Spinal cord (tissue), 10 donors: ENCODE results near the gene TRIM54. TPM values are rescaled to one million over a fixed set of nuclear protein-coding genes. Genes with fewer than 3 reads are reported as not detected.
"Not testable (repeated sequence)": the region's sequence is repeated elsewhere in the genome, so short reads cannot be mapped to it uniquely, and the experiment has no call there.

ENCODE experiments used
- DNase-seq, 6 donors: peaks; one replicate each; pipeline versions ENCODE4 v3.0.0 to v3.0.0-alpha.2; 2013 to 2015; ENCODE audit warnings: low spot score in 6 of 6, low read depth in 4 of 6
- H3K27ac ChIP-seq: one replicate; pipeline ENCODE4 v1.5.1; 2013; ENCODE audit warnings: low read depth, low read length, control low read depth
- H3K27me3 ChIP-seq: one replicate; pipeline ENCODE4 v1.6.1; 2013; ENCODE audit warnings: low read length; ENCODE audit not compliant: control insufficient read depth, insufficient read depth
- H3K36me3 ChIP-seq: one replicate; pipeline ENCODE4 v1.6.1; 2013; ENCODE audit warnings: low read length; ENCODE audit not compliant: control insufficient read depth, insufficient read depth
- H3K4me1 ChIP-seq: one replicate; pipeline ENCODE4 v1.6.1; 2013; ENCODE audit warnings: low read length; ENCODE audit not compliant: control insufficient read depth, insufficient read depth
- H3K4me3 ChIP-seq: one replicate; pipeline ENCODE4 v1.5.1; 2013; ENCODE audit warnings: low read depth, low read length, control low read depth
- H3K9me3 ChIP-seq: one replicate; pipeline ENCODE4 v1.6.1; 2013; ENCODE audit warnings: low read length; ENCODE audit not compliant: control insufficient read depth, insufficient read depth
- WGBS: methylation state at CpG from one replicate; pipeline ENCODE4 v1.1.5; 2013; ENCODE audit warnings: missing lambda C conversion rate; ENCODE audit not compliant: insufficient coverage; 5-methylcytosine and 5-hydroxymethylcytosine counted together
- polyA plus RNA-seq, 2 donors: library from polyadenylated mRNA; unstranded; fragments of 120-200 nt; gene quantifications; one replicate each; pipeline ENCODE4 v1.2.1, GENCODE V29; 2013; ENCODE audit not compliant: insufficient read length in 2 of 2
- total RNA-seq, 2 donors: library from RNA; depleted of rRNA in 1 of 2; stranded (reverse); fragments of 120-200 nt in 1 of 2; fragments of >200 nt in 1 of 2; gene quantifications; one replicate each; pipeline versions ENCODE4 v1.2.3 to v1.2.4, GENCODE V29; 2013 to 2014
- donor health status: healthy.

TRIM54 gene
- total and polyA plus RNA-seq, 4 donors: 0.17 to 1.6 (median 0.77) TPM

DNA sequence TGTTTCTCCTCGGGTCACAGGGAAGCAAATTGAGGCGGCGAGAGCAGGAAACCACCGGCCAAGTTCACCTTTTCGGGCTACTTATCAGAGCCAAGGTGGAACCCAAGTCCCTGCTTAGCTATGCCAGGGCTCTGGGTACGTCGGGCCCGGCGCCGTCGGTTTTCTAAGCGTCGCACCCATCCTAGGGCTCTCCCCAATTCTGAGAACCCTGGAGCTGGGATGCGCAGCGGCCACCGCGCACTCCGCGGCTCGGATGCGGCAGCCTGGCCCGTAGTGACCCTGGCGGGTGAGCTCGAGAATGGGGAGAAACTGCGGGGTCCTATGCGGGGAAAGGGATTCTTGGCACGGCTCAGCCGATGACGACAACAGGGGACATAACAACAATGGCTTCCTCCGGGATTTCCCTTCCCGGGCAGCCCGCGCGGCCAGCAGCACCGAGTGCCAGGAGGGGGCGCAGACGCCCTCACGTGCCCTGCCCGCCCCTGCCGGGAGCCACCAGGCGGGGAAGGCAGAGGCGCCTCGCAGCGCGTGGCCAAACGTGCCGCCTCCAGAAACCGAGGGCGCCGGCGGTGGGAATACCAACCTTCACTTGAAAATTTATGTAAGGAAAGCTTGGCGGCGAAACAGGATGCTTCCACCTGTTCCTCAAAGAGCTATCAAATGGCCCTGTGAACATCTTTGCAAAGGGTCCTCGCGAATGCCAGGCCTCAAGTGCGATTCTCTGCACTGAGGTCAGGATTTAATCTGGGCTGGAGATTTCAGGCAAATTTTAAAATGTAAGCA, 17.3 kb upstream of the TRIM54 start:
- H3K36me3 ChIP-seq: no peaks in the 10 kb centered on the region
- DNase-seq: peak in 4 of 6 donors; percentile 29 to 88 (median 62)
- 2% methylated on average over 55 of the region's 56 CpGs for WGBS

DNA sequence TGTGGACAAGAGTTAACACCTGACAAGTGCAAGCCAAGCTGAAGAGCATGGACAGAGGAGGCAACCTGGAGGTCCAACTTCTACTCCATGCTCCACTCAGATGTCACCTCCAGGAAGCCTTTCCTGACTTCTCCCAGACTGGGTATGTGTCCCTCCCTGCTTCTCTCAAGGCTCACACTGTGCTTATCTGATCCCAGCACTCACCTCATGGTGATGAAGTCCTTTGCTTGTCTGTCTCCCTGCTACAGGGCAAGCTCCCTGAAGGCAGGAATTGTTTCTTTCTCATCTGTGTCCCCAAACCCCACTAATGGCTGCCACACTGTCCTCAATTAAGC, 16.7 kb upstream of the TRIM54 start:
- H3K36me3 ChIP-seq: no peaks in the 10 kb centered on the region
- peaks cover 29% of the 10 kb centered on the region for H3K4me1 ChIP-seq
- H3K4me3 ChIP-seq: no peak overlapping the region
- H3K9me3 ChIP-seq: no peaks in the 10 kb centered on the region
- no peak for DNase-seq
- H3K27ac ChIP-seq: no peak overlapping the region
- peaks cover 56% of the 10 kb centered on the region for H3K27me3 ChIP-seq

More for the DNA sequence above, 17.3 kb upstream of the TRIM54 start:
- H3K4me1 ChIP-seq: peaks cover 33% of the 10 kb centered on the region
- H3K27me3 ChIP-seq: peaks cover 61% of the 10 kb centered on the region
- peak overlapping the region; percentile 29 for H3K4me3 ChIP-seq
- H3K27ac ChIP-seq: no peak overlapping the region
- no peaks in the 10 kb centered on the region for H3K9me3 ChIP-seq

DNA sequence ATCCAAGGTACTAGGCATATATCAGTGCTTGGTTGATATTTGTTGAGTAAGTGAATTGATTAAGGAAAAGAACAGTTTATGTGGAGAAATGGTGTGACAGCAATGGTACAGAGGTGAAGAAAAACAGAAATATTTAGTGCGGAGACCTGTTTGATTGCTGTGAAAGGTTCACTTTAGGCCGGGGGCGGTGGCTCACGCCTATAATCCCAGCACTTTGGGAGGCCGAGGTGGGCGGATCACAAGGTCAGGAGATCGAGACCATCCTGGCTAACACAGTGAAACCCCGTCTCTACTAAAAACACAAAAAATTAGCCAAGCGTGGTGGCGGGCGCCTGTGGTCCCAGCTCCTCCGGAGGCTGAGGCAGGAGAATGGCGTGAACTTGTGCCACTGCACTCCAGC, 13.9 kb upstream of the TRIM54 start:
- not testable (repeated sequence) for H3K27ac ChIP-seq, DNase-seq, H3K4me3 ChIP-seq, H3K36me3 ChIP-seq, H3K9me3 ChIP-seq
- WGBS: 93% methylated on average over 5 of the region's 13 CpGs
- peaks cover 33% of the 10 kb centered on the region for H3K27me3 ChIP-seq
- peaks cover 20% of the 10 kb centered on the region for H3K4me1 ChIP-seq

DNA sequence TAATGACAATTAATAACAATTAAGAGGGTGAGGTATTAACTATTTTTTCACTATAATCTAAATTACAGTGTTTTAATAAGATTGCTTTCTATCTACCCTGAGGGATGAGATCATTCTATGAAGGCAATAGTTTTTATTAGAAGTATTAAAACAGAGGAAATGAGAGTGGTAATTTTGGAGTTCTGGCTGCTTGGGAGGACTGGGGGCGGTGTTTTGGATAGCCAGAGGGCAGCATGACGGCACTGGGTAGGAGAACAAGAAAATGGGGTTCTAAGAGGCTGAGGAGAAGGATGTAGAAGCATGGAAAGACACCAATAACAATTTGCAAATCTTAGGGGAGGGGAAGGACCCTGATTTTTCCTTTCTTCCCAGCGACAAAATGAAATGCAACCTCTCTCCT, 12.1 kb upstream of the TRIM54 start:
- Histone ChIP-seq H3K27ac (no peak overlapping the region), H3K4me1 (peaks cover 1% of the 10 kb centered on the region), H3K27me3 (peaks cover 15% of the 10 kb centered on the region), H3K4me3 (no peak overlapping the region), H3K9me3 (no peaks in the 10 kb centered on the region), H3K36me3 (no peaks in the 10 kb centered on the region)
- 100% methylated on average over 1 of the region's 3 CpGs for WGBS
- no peak for DNase-seq

DNA sequence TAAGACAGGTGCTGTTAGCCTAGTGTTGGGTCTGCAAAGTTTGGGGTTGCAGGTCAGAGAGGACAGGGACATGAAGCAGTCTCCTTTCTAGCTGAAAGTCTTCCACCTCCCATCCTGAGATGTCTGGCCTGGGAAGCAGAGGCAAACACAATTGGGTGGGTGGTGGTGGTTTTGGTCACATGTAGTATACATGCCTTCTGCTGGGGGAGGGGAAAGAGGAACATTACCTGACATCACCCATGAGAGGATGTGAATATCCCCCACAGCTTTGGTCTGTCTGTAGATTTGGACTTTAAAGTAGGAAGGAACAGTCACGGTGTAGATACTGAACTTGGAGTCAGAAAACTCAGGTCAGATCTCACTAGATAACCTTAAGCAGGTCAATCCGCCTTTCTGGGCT, 11.6 kb upstream of the TRIM54 start:
- H3K27ac ChIP-seq: no peak overlapping the region
- no peaks in the 10 kb centered on the region for H3K4me1 ChIP-seq
- H3K4me3 ChIP-seq: no peak overlapping the region
- no CpG with 5 or more reads among the region's 2 CpGs for WGBS
- no peak for DNase-seq
- no peaks in the 10 kb centered on the region for H3K36me3 ChIP-seq
- H3K9me3 ChIP-seq: no peaks in the 10 kb centered on the region
- H3K27me3 ChIP-seq: peaks cover 10% of the 10 kb centered on the region

DNA sequence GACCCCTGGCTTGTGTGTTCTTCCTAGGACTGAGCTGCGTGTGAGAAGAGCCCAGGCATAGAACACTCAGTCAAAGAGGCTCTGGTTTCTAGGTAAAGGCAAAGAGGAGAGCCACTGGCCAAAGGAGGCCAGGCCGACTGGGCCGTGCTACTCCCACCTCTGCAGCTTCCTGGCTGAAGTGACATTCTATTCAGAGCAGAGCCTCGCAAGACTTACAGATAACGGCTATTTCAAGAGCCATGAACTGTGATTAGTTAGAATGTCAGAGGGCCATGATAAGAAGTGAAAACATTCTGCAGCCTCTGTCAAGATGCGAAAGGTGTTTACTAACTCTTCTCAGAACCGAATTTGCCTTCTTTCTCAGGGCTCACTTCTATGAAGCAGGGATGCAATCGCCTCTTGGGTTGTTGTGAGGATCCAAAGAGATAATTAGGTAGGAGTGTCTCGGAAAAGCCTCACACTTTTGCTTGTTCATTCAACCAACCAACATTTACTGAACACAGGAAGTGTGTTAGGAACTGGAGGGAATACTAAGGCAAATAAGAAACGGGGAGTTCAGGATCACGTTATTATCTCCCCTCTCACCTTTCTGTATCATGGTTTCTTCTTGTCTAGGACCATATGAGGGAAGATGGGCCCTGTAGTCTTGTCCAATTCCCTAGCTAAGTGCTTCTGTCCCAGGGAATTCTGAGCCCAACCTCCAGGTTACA, 10.4 kb upstream of the TRIM54 start:
- no peak for DNase-seq
- Histone ChIP-seq H3K27me3 (peaks cover 7% of the 10 kb centered on the region), H3K27ac (no peak overlapping the region), H3K4me1 (no peaks in the 10 kb centered on the region), H3K4me3 (no peak overlapping the region), H3K36me3 (no peaks in the 10 kb centered on the region), H3K9me3 (no peaks in the 10 kb centered on the region)
- WGBS: 52% methylated on average over 4 of the region's 11 CpGs

DNA sequence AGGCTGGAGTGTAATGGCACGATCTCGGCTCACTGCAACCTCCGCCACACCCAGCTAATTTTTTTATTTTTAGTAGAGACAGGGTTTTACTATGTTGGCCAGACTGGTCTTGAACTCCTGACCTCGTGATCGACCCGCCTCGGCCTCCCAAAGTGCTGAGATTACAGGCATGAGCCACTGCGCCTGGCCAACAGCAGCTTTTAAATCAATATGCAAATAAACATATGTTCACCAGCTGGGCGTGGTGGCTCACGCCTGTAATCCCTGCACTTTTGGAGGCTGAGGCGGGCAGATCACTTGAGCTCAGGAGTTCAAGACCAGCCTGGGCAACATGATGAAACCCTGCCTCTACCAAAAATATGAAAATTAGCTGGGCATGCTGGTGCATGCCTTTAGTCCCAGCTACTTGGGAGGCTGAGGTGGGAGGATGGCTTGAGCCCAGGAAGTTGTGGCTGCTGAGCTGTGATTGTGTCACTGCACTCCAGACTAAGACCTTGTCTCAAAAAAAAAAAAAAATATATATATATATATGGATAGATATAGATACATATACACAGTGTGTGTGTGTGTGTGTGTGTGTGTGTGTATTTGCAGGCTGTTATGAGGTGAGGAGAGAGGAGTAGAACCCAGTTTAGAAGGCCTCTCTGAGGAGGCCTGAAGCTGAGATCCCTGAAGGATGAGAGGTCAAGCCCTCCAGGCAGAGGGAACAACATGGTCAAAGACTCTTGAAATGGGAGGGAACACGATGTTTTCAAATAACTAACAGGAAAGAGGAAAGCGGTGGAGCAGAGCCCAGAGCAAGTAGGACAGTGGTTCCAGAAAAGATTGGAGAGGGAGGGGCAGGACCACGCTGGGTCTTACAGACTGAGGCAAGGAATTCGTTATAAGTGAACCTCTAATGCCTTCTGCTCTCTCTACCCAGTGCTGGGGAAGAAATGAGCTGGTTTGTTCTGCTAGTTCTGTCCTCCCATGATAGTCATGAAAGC, 9.4 kb upstream of the TRIM54 start:
- H3K27me3 ChIP-seq, H3K36me3 ChIP-seq, H3K4me3 ChIP-seq, H3K4me1 ChIP-seq, H3K9me3 ChIP-seq, DNase-seq, H3K27ac ChIP-seq: not testable (repeated sequence)
- WGBS: 69% methylated on average over 5 of the region's 15 CpGs

DNA sequence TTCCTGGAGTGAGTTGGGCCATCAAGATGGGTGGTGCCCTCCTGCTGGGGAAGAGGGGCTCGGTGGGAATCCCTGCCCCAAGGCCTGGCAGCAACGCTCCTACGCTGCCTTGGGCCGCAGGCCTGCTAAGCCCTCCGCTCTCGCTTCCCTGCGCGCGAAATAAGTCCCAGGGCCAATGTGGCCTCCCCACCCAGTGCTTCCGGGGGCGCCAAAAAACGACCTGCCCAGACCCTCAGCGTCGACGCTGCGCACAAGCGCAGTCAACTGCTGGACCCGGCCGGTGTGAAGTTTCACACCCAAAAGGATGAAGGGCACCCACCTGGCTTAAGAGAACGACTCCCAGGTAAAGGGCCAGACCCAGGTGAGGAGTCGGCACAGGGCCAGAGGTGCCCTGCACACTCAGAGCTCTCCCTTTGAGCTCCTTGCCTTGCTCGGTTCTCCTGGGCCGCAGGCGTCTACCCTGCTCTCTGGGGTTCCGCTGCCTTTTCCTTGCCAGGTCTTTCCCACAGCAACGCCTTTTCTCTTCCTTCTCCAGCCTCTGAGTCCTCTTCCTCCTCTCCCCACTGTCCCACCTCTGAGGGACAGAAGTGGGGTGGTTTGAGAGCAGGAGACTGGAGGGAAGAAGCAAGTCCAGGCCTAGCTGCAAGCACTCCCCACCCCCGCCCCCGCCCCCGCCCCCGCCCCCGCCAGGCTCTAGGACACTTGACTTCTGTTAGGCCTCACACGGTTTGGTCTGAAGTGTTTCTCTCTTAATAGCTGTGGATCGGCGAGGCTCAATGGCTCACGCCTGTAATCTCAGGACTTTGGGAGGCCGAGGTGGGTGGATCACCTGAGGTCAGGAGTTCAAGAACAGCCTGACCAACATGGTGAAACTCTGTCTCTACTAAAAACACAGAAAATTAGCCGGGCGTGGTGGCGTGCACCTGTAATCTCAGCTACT, 6.7 kb upstream of the TRIM54 start, which contains the start of gene DNAJC5G:
Gene DNAJC5G, plus strand, starts transcription at position 223 of the 940 bp plus-strand sequence. CDS start 1,296 bp downstream, outside the sequence.
- Histone ChIP-seq H3K27ac (no peak within 1 kb of the TSS), H3K9me3 (no peaks in the 10 kb centered on the region), H3K36me3 (no peaks in the 10 kb centered on the region), H3K27me3 (peaks cover 4% of the 10 kb centered on the region), H3K4me3 (no peak within 1 kb of the TSS), H3K4me1 (no peaks in the 10 kb centered on the region)
- DNase-seq: no peak
- WGBS: 84% methylated on average over 36 of the region's 39 CpGs
